Breast epithelium (tissue), 4 donors: ENCODE measurements around the gene FAM76B. TPM values are rescaled to one million over a fixed set of nuclear protein-coding genes. Genes with fewer than 3 reads are reported as not detected.

Experiments used
- DNase-seq, 2 donors: peaks; one replicate each; pipeline ENCODE4 v3.0.0-alpha.2; 2019; ENCODE audit warnings: low spot score in 2 of 2
- H3K27ac ChIP-seq, 2 donors: fragments of 200-600 bp; sonication (generic) in 1 of 2; one replicate each; pipeline ENCODE4 v1.5.1; 2016 to 2019; ENCODE audit warnings: mild to moderate bottlenecking in 1 of 2
- H3K27me3 ChIP-seq, 2 donors: fragments of 200-600 bp; sonication (generic) in 1 of 2; one replicate each; pipeline versions ENCODE4 v1.5.1 to v1.6.0; 2017 to 2019; ENCODE audit warnings: control low read depth in 1 of 2, mild to moderate bottlenecking in 1 of 2
- H3K36me3 ChIP-seq: fragments of 200-600 bp; one replicate; pipeline ENCODE4 v1.5.1; 2019
- H3K4me1 ChIP-seq, 2 donors: fragments of 200-600 bp; sonication (generic); one replicate each; pipeline ENCODE4 v1.5.1; 2016 to 2019; ENCODE audit warnings: control low read depth in 1 of 2
- H3K4me3 ChIP-seq, 3 donors: fragments of 200-600 bp; sonication (generic); 1 replicate in 2 of 3; 2 replicates in 1 of 3; pipeline ENCODE4 v1.5.1; 2016 to 2019; ENCODE audit warnings: mild to moderate bottlenecking in 3 of 3, moderate library complexity in 2 of 3
- H3K9me3 ChIP-seq, 2 donors: fragments of 200-600 bp; sonication (generic) in 1 of 2; one replicate each; pipeline ENCODE4 v1.5.1; 2016 to 2019; ENCODE audit warnings: control low read depth in 1 of 2
- POLR2A ChIP-seq: fragments of 450-650 bp; IDR thresholded peaks from one replicate; pipeline ENCODE4 v1.6.1; 2016; ENCODE audit warnings: antibody characterized with exemption, mild to moderate bottlenecking, moderate library complexity
- POLR2AphosphoS5 ChIP-seq, 3 donors: sonication (generic); formaldehyde crosslinking; IDR thresholded peaks; one replicate each; pipeline ENCODE4 v1.6.1; 2017; ENCODE audit warnings: antibody characterized with exemption in 3 of 3
- intact Hi-C: fragments of 100-400 bp; cut with DNase I; formaldehyde crosslinking; loops from one replicate; pipeline ENCODE4 v1.15.1; 2023; ENCODE audit warnings: low total_unique reads
- total RNA-seq, 3 donors: library from RNA; depleted of rRNA; stranded (reverse); fragments of >200 nt; gene quantifications; one replicate each; pipeline ENCODE4 v1.1.0, GENCODE V29; 2016
- TF ChIP-seq, protein P1 (sequence below), 3 donors: fragments of 450-650 bp; IDR thresholded peaks; one replicate each; pipeline ENCODE4 v1.5.1; 2016 to 2017; ENCODE audit warnings: antibody characterized with exemption in 3 of 3, mild to moderate bottlenecking in 3 of 3, moderate library complexity in 3 of 3

The FAM76B gene
- total RNA-seq, 3 donors from 2014 or later = 42.1 to 69.7 (median 48.8) TPM

DNA sequence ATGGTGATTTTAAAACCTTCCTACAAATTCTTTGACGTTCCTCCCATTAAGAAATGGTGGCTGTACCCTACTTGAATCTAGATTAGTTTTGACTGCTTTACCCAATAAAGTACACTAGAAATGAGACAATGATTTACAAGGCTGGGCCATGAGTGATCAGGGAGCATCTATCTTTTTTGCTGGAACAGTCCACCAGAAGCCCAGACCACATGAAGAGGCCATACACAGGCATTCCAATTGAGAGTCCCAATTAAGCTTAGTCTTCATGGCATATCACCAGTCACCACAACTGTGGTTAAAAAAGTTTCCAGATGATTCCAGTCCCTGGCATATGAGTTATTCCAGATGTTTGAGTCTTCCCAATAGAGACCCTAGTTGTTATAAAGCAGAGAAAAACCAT, 39.5 kb downstream of the FAM76B start:
- intact Hi-C loops = no loop called here
- TF ChIP-seq POLR2AphosphoS5 (IDR thresholded peaks at IDR 0.05) = no peak
- TF ChIP-seq, protein P1, sequence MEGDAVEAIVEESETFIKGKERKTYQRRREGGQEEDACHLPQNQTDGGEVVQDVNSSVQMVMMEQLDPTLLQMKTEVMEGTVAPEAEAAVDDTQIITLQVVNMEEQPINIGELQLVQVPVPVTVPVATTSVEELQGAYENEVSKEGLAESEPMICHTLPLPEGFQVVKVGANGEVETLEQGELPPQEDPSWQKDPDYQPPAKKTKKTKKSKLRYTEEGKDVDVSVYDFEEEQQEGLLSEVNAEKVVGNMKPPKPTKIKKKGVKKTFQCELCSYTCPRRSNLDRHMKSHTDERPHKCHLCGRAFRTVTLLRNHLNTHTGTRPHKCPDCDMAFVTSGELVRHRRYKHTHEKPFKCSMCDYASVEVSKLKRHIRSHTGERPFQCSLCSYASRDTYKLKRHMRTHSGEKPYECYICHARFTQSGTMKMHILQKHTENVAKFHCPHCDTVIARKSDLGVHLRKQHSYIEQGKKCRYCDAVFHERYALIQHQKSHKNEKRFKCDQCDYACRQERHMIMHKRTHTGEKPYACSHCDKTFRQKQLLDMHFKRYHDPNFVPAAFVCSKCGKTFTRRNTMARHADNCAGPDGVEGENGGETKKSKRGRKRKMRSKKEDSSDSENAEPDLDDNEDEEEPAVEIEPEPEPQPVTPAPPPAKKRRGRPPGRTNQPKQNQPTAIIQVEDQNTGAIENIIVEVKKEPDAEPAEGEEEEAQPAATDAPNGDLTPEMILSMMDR (IDR thresholded peaks at IDR 0.05) = no peak
- no peak for TF ChIP-seq POLR2A

GRCh38 chr11:95739108-95739938, 50.3 kb downstream of the FAM76B start:
- no peaks in the 10 kb centered on the region for H3K9me3 ChIP-seq
- TF ChIP-seq POLR2A (no peak), POLR2AphosphoS5 (IDR thresholded peaks at IDR 0.05) (no peak)
- TF ChIP-seq, protein P1 (IDR thresholded peaks at IDR 0.05) = no peak
- intact Hi-C loops = no loop called here

More for the DNA sequence above, 39.5 kb downstream of the FAM76B start:
- Histone ChIP-seq H3K27me3 (no peaks in the 10 kb centered on the region), H3K27ac (no peak overlapping the region), H3K9me3 (no peaks in the 10 kb centered on the region), H3K36me3 (no peaks in the 10 kb centered on the region), H3K4me3 (no peak overlapping the region), H3K4me1 (no peaks in the 10 kb centered on the region)
- DNase-seq = no peak

GRCh38 chr11:95736809-95737208, 52.8 kb downstream of the FAM76B start:
- H3K4me3 ChIP-seq = no peak overlapping the region
- no peaks in the 10 kb centered on the region for H3K9me3 ChIP-seq
- TF ChIP-seq POLR2AphosphoS5 (IDR thresholded peaks at IDR 0.05) (no peak), POLR2A (no peak)
- TF ChIP-seq, protein P1 (IDR thresholded peaks at IDR 0.05) = no peak
- DNase-seq = no peak
- H3K4me1 ChIP-seq = no peaks in the 10 kb centered on the region
- H3K27ac ChIP-seq = peak overlapping the region in 1 of 2 donors; percentile 49
- H3K36me3 ChIP-seq = no peaks in the 10 kb centered on the region
- no peaks in the 10 kb centered on the region for H3K27me3 ChIP-seq
- intact Hi-C loops = no loop called here

More at GRCh38 chr11:95739108-95739938, 50.3 kb downstream of the FAM76B start:
- Histone ChIP-seq H3K36me3 (no peaks in the 10 kb centered on the region), H3K27ac (no peak overlapping the region), H3K4me1 (no peaks in the 10 kb centered on the region), H3K4me3 (no peak overlapping the region), H3K27me3 (no peaks in the 10 kb centered on the region)
- DNase-seq = no peak

DNA sequence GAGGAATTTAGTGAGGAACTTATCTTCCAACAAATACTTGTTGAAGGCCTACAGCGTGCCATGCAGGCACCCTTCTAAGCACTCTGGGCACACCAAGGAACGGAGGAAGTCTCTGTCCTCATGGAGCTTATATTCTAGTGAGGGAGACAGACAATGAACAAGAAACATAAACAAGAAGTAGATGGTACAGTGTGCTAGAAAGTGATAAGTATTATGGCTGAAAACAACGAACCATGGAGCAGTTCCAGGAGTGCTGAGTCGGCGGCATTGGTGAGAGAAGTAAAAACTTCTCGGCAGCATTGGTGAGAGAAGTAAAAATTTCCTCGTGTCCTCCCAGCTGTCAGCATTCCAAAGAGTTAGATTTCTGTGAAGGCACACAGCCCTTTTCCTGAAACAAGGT, 53.2 kb downstream of the FAM76B start:
- Histone ChIP-seq H3K27me3 (no peaks in the 10 kb centered on the region), H3K4me1 (no peaks in the 10 kb centered on the region), H3K4me3 (no peak overlapping the region), H3K27ac (peak overlapping the region in 1 of 2 donors; percentile 49), H3K36me3 (no peaks in the 10 kb centered on the region), H3K9me3 (no peaks in the 10 kb centered on the region)
- no peak for TF ChIP-seq POLR2A
- no peak for TF ChIP-seq POLR2AphosphoS5 (IDR thresholded peaks at IDR 0.05)
- TF ChIP-seq, protein P1 (IDR thresholded peaks at IDR 0.05) = no peak
- DNase-seq = no peak
- intact Hi-C loops = no loop called here

DNA sequence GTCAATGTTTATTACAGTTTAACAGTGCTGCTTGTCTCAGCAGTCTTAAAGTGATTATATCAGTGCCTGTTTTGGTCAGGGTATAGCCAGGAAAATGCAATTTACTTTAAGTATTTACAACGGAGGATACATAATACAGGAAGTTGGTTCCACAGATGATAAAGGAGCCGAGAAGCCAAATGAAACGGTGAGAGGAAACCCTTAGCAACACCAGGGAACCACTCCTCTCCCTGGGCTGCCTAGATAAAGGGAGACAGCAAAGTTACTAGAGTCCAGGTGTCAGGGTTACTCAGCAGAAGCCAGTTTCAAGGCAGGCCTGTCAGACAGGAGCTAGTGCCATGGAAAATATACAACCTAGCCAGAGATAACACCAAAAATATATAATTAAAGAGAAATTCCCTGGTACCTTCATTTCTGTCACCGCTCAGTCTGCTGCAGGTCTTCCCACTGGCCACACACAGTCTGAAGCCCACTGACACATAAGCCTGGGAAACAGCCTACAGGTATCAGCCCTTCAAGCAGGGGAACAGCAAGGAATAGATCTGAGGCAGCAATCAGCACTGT, 55.5 kb downstream of the FAM76B start:
- TF ChIP-seq, protein P1 (IDR thresholded peaks at IDR 0.05) = no peak
- Histone ChIP-seq H3K36me3 (no peaks in the 10 kb centered on the region), H3K4me3 (no peak overlapping the region), H3K9me3 (no peaks in the 10 kb centered on the region), H3K4me1 (no peaks in the 10 kb centered on the region), H3K27me3 (no peaks in the 10 kb centered on the region), H3K27ac (no peak overlapping the region)
- intact Hi-C loops = no loop called here
- no peak for DNase-seq
